SK-MEL-5 (cell line): Measurements from ENCODE around the gene MGAT5. TPM values are rescaled to one million over a fixed set of nuclear protein-coding genes. Genes with fewer than 3 reads are reported as not detected.
A peak's percentile ranks its signal among the peaks of the same experiment; 100 is the strongest.

Experiments
- DNase-seq: peaks from one replicate; pipeline ENCODE4 v3.0.0-alpha.2; 2016; ENCODE audit warnings: low read depth, low spot score
- in situ Hi-C: cut with HindIII; loops from 2 replicates; pipeline ENCODE4 v1.10.0; 2016; ENCODE audit warnings: low sequenced_read_pairs, high pct_unique_total_duplicates, low pct_unique_long_range_greater_than_20kb
- small RNA-seq, 2 experiments: library from RNA; depleted of rRNA; stranded (forward); fragments of <200 nt; gene quantifications; one replicate each; pipeline ENCODE3, GENCODE V24; 2014
- total RNA-seq: library from RNA; depleted of rRNA; stranded (reverse); fragments of >200 nt; shearing (Covaris generic); gene quantifications from 2 replicates; pipeline ENCODE4 v1.2.3, GENCODE V29; 2014

The MGAT5 gene
- total RNA-seq, 1 experiment from 2014 or later, result 24.7 TPM

DNA sequence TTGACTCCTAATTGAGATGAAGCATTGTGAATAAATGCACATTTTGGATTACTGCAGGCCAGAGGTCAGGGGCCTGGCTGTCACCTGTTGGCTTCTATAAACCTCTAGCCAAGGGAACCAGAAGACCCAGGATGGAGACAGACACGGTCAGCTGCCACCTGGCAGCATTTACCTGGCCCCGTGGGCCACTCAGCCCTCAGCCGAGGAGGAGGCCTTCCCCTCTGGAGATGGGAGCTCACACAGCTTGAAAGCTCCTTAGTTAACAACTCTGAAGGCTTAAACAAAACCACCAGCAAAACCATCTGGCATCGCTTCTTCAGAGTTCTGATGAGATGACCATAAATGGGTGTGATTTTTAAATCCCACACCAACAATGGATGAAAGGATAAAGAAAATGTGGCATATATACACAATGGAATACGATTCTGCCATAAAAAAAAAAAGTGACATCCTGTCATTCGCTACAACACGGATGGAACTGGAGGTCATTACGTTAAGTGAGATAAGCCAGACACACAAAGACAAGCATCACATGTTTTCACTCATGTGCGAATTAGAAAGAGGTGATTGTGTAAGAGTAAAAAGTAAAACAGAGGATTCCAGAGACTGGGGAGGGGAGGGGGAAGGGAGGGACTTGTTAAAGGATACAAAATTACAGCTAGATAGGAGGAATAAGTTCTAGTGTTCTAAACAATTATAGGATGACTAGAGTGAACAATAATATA, 246.5 kb downstream of the MGAT5 start:
- peak; percentile 4 for DNase-seq
- in situ Hi-C loops, result no loop called here

DNA sequence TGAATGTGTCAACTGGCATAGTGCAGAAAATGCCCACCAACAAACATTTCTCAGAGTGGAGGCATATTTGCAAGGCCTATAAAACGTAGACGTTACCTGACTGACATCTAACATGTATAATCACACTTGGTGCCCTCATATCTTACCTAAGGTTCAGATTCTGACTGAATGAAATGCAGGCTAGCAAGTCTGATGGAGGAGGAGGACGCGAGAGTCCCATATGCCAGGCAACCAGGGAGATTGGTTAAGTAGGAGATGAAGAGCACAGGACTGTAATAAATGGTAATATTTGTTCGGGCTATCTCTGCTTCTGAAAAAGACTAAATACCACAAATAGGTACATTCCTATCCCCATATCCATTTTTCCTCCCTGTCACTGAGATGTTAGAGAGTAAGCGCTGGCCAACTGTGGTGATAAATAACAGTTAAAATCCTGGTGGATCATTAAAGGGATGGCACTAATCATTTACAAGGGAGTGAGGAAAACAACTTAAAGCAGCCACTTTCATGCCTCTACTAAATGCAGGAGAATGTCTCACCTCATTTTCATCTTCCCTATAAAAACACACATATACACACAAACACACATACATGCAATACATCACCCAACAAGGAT, 247.7 kb downstream of the MGAT5 start:
- in situ Hi-C loops, result no loop called here
- no peak for DNase-seq

DNA sequence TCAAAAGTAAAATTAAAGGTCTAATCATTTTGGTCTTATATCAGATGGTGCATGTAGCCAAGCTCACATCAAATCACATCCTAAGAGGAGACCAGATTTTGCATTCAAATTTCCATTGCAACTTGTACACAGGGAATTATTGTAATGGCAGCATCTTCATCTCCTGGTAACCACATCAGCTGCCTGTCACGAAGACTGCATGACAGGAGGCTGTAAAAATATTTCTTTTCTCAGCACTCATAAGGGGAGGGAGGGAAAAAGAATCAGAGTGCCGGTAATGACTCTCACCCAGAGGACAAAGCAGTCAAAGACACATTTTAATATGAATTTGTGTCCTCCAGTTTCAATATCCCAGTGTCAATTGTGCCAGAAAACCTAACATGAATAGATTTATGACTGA, 248.2 kb downstream of the MGAT5 start:
- peak; percentile 19 for DNase-seq
- in situ Hi-C loops, result no loop called here

Small RNAs within 50 kb of the gene (small RNA-seq; reads per million reads assigned to genes)
- 0 reads per million in 2 experiments for gene RNA5SP104
